Measurements from ENCODE around the gene MSLN. TPM values are rescaled to one million over a fixed set of nuclear protein-coding genes. Genes with fewer than 3 reads are reported as not detected.

The MSLN gene
- total and polyA plus RNA-seq, 2 experiments from 2014 or later: 0.10 TPM; not detected in 1

- DNase-seq (ENCODE audit: low spot score) (no peak), ATAC-seq (no peak)
- Mint-ChIP-seq H3K4me3 (no peak overlapping the region), H3K27me3 (ENCODE audit: insufficient read depth, low read depth, poor library complexity) (peaks cover 10% of the 10 kb centered on the region), H3K36me3 (ENCODE audit: low read depth) (no peaks in the 10 kb centered on the region), H3K4me1 (no peaks in the 10 kb centered on the region), H3K9me3 (no peaks in the 10 kb centered on the region), H3K27ac (no peak overlapping the region)
- H3K36me3 ChIP-seq (ENCODE audit: insufficient read depth): no peaks in the 10 kb centered on the region
- H3K4me1 ChIP-seq (ENCODE audit: insufficient read depth): no peaks in the 10 kb centered on the region
- no peak overlapping the region for H3K4me3 ChIP-seq
- no peak for TF ChIP-seq POLR2AphosphoS5 (IDR thresholded peaks at IDR 0.05; ENCODE audit: low read depth)
- no peak for TF ChIP-seq CREB1 (CRISPR knock-in tag; IDR thresholded peaks at IDR 0.05; ENCODE audit: low read depth)
- no peak for TF ChIP-seq ZNF331 (CRISPR knock-in tag; IDR thresholded peaks at IDR 0.05; ENCODE audit: low read depth)
- no peak for TF ChIP-seq NANOG (IDR thresholded peaks at IDR 0.05; ENCODE audit: borderline replicate concordance)
- TF ChIP-seq ZNF114 (CRISPR knock-in tag; IDR thresholded peaks at IDR 0.05): no peak
- no peak for TF ChIP-seq JUNB (IDR thresholded peaks at IDR 0.05; ENCODE audit: unreplicated experiment)
- no peak for TF ChIP-seq REST (IDR thresholded peaks at IDR 0.05; ENCODE audit: unreplicated experiment)
- no peaks in the 10 kb centered on the region for H3K27me3 ChIP-seq (ENCODE audit: insufficient read depth)
- no peak overlapping the region for H2AFZ ChIP-seq
- H3K4me2 ChIP-seq: no peak overlapping the region
- H3F3A ChIP-seq (replicated peaks; ENCODE audit: low read depth): peaks cover 3% of the 10 kb centered on the region; the same call in 1 of the 2 replicates
- H3K27ac ChIP-seq (ENCODE audit: low read depth): no peak overlapping the region
- H3K9me2 ChIP-seq (ENCODE audit: insufficient read depth): no peaks in the 10 kb centered on the region
- no peaks in the 10 kb centered on the region for H4K20me1 ChIP-seq (replicated peaks; ENCODE audit: insufficient read depth)
- H3K79me2 ChIP-seq (replicated peaks; ENCODE audit: insufficient read depth): no peaks in the 10 kb centered on the region
Measured at GRCh38 chr16:776824-777223, 16.3 kb downstream of the MSLN start.

- H2AFZ ChIP-seq: no peak overlapping the region
- ATAC-seq (no peak), DNase-seq (ENCODE audit: low spot score) (no peak)
- H3K9me2 ChIP-seq (ENCODE audit: insufficient read depth): no peaks in the 10 kb centered on the region
- no peaks in the 10 kb centered on the region for H3K79me2 ChIP-seq (replicated peaks; ENCODE audit: insufficient read depth)
- H4K20me1 ChIP-seq (replicated peaks; ENCODE audit: insufficient read depth): no peaks in the 10 kb centered on the region
- no peaks in the 10 kb centered on the region for H3K36me3 ChIP-seq (ENCODE audit: insufficient read depth)
- no peak overlapping the region for H3K27ac ChIP-seq (ENCODE audit: low read depth)
- no peak overlapping the region for H3K4me2 ChIP-seq
- peaks cover 3% of the 10 kb centered on the region; the same call in 1 of the 2 replicates for H3F3A ChIP-seq (replicated peaks; ENCODE audit: low read depth)
- Mint-ChIP-seq H3K4me1 (no peaks in the 10 kb centered on the region), H3K36me3 (ENCODE audit: low read depth) (no peaks in the 10 kb centered on the region), H3K4me3 (no peak overlapping the region), H3K27me3 (ENCODE audit: insufficient read depth, low read depth, poor library complexity) (peaks cover 10% of the 10 kb centered on the region), H3K27ac (no peak overlapping the region), H3K9me3 (no peaks in the 10 kb centered on the region)
- H3K4me3 ChIP-seq: no peak overlapping the region
- H3K27me3 ChIP-seq (ENCODE audit: insufficient read depth): no peaks in the 10 kb centered on the region
- H3K4me1 ChIP-seq (ENCODE audit: insufficient read depth): no peaks in the 10 kb centered on the region
- no peak for TF ChIP-seq ZNF114 (CRISPR knock-in tag; IDR thresholded peaks at IDR 0.05)
- TF ChIP-seq EZH2 (IDR thresholded peaks at IDR 0.05; ENCODE audit: low read depth, unreplicated experiment): no peak
- no peak for TF ChIP-seq EZH2phosphoT487 (IDR thresholded peaks at IDR 0.05; ENCODE audit: unreplicated experiment)
- no peak for TF ChIP-seq JUNB (IDR thresholded peaks at IDR 0.05; ENCODE audit: unreplicated experiment)
- no peak for TF ChIP-seq ZNF462 (CRISPR knock-in tag; IDR thresholded peaks at IDR 0.05)
- no peak for TF ChIP-seq POLR2AphosphoS5 (IDR thresholded peaks at IDR 0.05; ENCODE audit: low read depth)
- TF ChIP-seq, protein P1, sequence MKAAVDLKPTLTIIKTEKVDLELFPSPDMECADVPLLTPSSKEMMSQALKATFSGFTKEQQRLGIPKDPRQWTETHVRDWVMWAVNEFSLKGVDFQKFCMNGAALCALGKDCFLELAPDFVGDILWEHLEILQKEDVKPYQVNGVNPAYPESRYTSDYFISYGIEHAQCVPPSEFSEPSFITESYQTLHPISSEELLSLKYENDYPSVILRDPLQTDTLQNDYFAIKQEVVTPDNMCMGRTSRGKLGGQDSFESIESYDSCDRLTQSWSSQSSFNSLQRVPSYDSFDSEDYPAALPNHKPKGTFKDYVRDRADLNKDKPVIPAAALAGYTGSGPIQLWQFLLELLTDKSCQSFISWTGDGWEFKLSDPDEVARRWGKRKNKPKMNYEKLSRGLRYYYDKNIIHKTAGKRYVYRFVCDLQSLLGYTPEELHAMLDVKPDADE (IDR thresholded peaks at IDR 0.05): no peak
Measured at GRCh38 chr16:777826-778225, 17.3 kb downstream of the MSLN start.
